IMR-90 (cell line): ENCODE data around the gene TPD52L2. TPM values are rescaled to one million over a fixed set of nuclear protein-coding genes. Genes with fewer than 3 reads are reported as not detected.

ENCODE experiments used
- ATAC-seq: fragments of 200-7000 bp; cut with Tn5 transposase; 2 replicates; pipeline ENCODE4 v1.9.1; 2020; ENCODE audit warnings: low read depth, mild to moderate bottlenecking, moderate library complexity
- BruUV-seq: library from RNA; stranded (reverse); fragments of 400-500 nt; replicated peaks from 2 replicates; lab custom pipeline; 2021; lab: Mats Ljungman, UMichigan
- CTCF ChIA-PET: fragments of 300-600 bp; formaldehyde crosslinking; extraction: SDS; loops from one replicate; lab custom pipeline; 2021; ENCODE audit warnings: antibody characterized with exemption; lab: Yijun Ruan, JAX
- POLR2A ChIA-PET: fragments of 300-600 bp; sonication (Branson Sonifier 250); formaldehyde crosslinking; loops from one replicate; lab custom pipeline; 2022; ENCODE audit warnings: antibody characterized with exemption; ENCODE audit not compliant: unreplicated experiment; lab: Charles Lee
- DNase-seq: peaks from one replicate; pipeline ENCODE4 v3.0.0; 2013
- H2AFZ ChIP-seq: replicated peaks from 2 replicates; pipeline ENCODE3; 2013; ENCODE audit warnings: low read length, mild to moderate bottlenecking; ENCODE audit not compliant: poor library complexity
- H2AK5ac ChIP-seq: 2 replicates; pipeline ENCODE4 v1.6.1; 2013; ENCODE audit warnings: low read depth, low read length, inconsistent platforms
- H2AK9ac ChIP-seq: replicated peaks from 2 replicates; pipeline ENCODE3; 2013; ENCODE audit warnings: mild to moderate bottlenecking, low read depth, low read length, moderate library complexity; ENCODE audit not compliant: poor library complexity
- H2BK120ac ChIP-seq: 2 replicates; pipeline ENCODE4 v1.6.1; 2013; ENCODE audit warnings: low read depth, low read length, inconsistent platforms
- H2BK15ac ChIP-seq: 3 replicates; pipeline ENCODE4 v1.6.1; 2013; ENCODE audit warnings: low read depth, low read length, inconsistent platforms
- H2BK20ac ChIP-seq: 2 replicates; pipeline ENCODE4 v1.6.1; 2013; ENCODE audit warnings: low read depth, mild to moderate bottlenecking, inconsistent platforms, low read length, moderate library complexity
- H2BK5ac ChIP-seq: 2 replicates; pipeline ENCODE4 v1.6.1; 2013; ENCODE audit warnings: mild to moderate bottlenecking, low read depth, low read length, inconsistent platforms; ENCODE audit not compliant: poor library complexity, severe bottlenecking
- H3K14ac ChIP-seq: replicated peaks from 2 replicates; pipeline ENCODE4 v1.6.1; 2013; ENCODE audit warnings: low read depth, low read length, inconsistent platforms
- H3K18ac ChIP-seq: 2 replicates; pipeline ENCODE4 v1.6.1; 2013; ENCODE audit warnings: low read depth, low read length, control low read depth
- H3K23ac ChIP-seq: 2 replicates; pipeline ENCODE4 v1.6.1; 2013; ENCODE audit warnings: low read depth, low read length, inconsistent platforms
- H3K27ac ChIP-seq: 2 replicates; pipeline ENCODE4 v1.5.1; 2013; ENCODE audit warnings: mild to moderate bottlenecking, control low read depth, low read length; ENCODE audit not compliant: insufficient read depth
- H3K27me3 ChIP-seq: 2 replicates; pipeline ENCODE4 v1.6.1; 2013; ENCODE audit warnings: low read length; ENCODE audit not compliant: control insufficient read depth, insufficient read depth
- H3K36me3 ChIP-seq: 2 replicates; pipeline ENCODE4 v1.6.1; 2013; ENCODE audit warnings: low read length, mixed read lengths; ENCODE audit not compliant: control insufficient read depth, insufficient read depth
- H3K4ac ChIP-seq: 2 replicates; pipeline ENCODE4 v1.6.1; 2013; ENCODE audit warnings: low read depth, low read length, inconsistent platforms
- H3K4me1 ChIP-seq: 2 replicates; pipeline ENCODE4 v1.6.1; 2013; ENCODE audit warnings: low read length, mixed read lengths; ENCODE audit not compliant: control insufficient read depth, insufficient read depth
- H3K4me2 ChIP-seq: 2 replicates; pipeline ENCODE4 v1.6.1; 2013; ENCODE audit warnings: low read depth, mild to moderate bottlenecking, control low read depth, low read length, moderate library complexity
- H3K4me3 ChIP-seq: 2 replicates; pipeline ENCODE4 v1.5.1; 2013; ENCODE audit warnings: low read depth, mild to moderate bottlenecking, control low read depth, low read length, moderate library complexity; ENCODE audit not compliant: insufficient read depth
- H3K56ac ChIP-seq: 2 replicates; pipeline ENCODE4 v1.6.1; 2013; ENCODE audit warnings: low read length, inconsistent platforms; ENCODE audit not compliant: insufficient read depth; ENCODE audit errors: extremely low read depth
- H3K79me1 ChIP-seq, 2 experiments: 2 replicates each; pipeline ENCODE4 v1.6.1; 2013; ENCODE audit warnings: low read length in 2 of 2, inconsistent platforms in 1 of 2, low read depth in 1 of 2
- H3K9ac ChIP-seq: 2 replicates; pipeline ENCODE4 v1.6.1; 2013; ENCODE audit warnings: low read depth, low read length, control low read depth
- H3K9me1 ChIP-seq: 2 replicates; pipeline ENCODE4 v1.6.1; 2013; ENCODE audit warnings: low read length, inconsistent platforms; ENCODE audit not compliant: insufficient read depth
- H3K9me3 ChIP-seq: 2 replicates; pipeline ENCODE4 v1.6.1; 2013; ENCODE audit warnings: low read length; ENCODE audit not compliant: control insufficient read depth, insufficient read depth
- H4K20me1 ChIP-seq: 2 replicates; pipeline ENCODE4 v1.6.1; 2013; ENCODE audit warnings: low read length, inconsistent platforms; ENCODE audit not compliant: insufficient read depth
- H4K5ac ChIP-seq: 2 replicates; pipeline ENCODE4 v1.6.1; 2013; ENCODE audit warnings: mild to moderate bottlenecking, low read depth, low read length, control low read depth
- H4K8ac ChIP-seq, 2 experiments: 2 replicates each; pipeline ENCODE4 v1.6.1; 2013; ENCODE audit warnings: low read depth in 2 of 2, low read length in 2 of 2, control low read depth in 1 of 2, inconsistent platforms in 1 of 2
- H4K91ac ChIP-seq: 2 replicates; pipeline ENCODE4 v1.6.1; 2013; ENCODE audit warnings: low read depth, low read length, inconsistent platforms; ENCODE audit not compliant: insufficient read depth
- CHD1 ChIP-seq: IDR thresholded peaks from 2 replicates; pipeline ENCODE4 v1.6.1; 2012; ENCODE audit warnings: low read depth, low read length, improper control_type of control experiment
- MAFK ChIP-seq: IDR thresholded peaks from 2 replicates; pipeline ENCODE4 v1.6.1; 2012; ENCODE audit warnings: low read depth, low read length, improper control_type of control experiment
- RCOR1 ChIP-seq: IDR thresholded peaks from 2 replicates; pipeline ENCODE4 v1.6.1; 2012; ENCODE audit warnings: mild to moderate bottlenecking, low read length, improper control_type of control experiment; ENCODE audit not compliant: insufficient replicate concordance
- WGBS, 2 experiments: methylation state at CpG; one replicate each; pipeline versions ENCODE4 v1.1.5 to v1.1.7; 2013; ENCODE audit warnings: missing lambda C conversion rate in 2 of 2; ENCODE audit not compliant: insufficient read length in 1 of 2; ENCODE audit errors: extremely low coverage in 2 of 2; 5-methylcytosine and 5-hydroxymethylcytosine counted together
- dilution Hi-C: fragments of 300-500 bp; cut with HindIII; formaldehyde crosslinking; loops from one replicate; pipeline ENCODE4 v1.14.3; 2018; ENCODE audit warnings: low sequenced_read_pairs; ENCODE audit not compliant: unreplicated experiment
- in situ Hi-C: fragments of 300-500 bp; cut with MboI; formaldehyde crosslinking; loops from 3 replicates; pipeline ENCODE4 v1.14.3; 2019; ENCODE audit warnings: low sequenced_read_pairs, inconsistent platforms, mixed read lengths
- intact Hi-C: fragments of 100-400 bp; cut with micrococcal nuclease; formaldehyde crosslinking; loops from 2 replicates; pipeline ENCODE4 v1.10.0; 2022
- polyA plus RNA-seq, 3 experiments: library from polyadenylated mRNA; depleted of rRNA; stranded (reverse); fragments of >200 nt; gene quantifications; 2 replicates each; pipeline ENCODE4 v1.2.3, GENCODE V29; 2012; ENCODE audit warnings: low replicate concordance in 1 of 3
- total RNA-seq: library from RNA; depleted of rRNA; stranded (reverse); fragments of >200 nt; gene quantifications from 2 replicates; pipeline ENCODE4 v1.2.3, GENCODE V29; 2012

TPD52L2 gene
- total and polyA plus RNA-seq, 2 of the 4 experiments (the other 2 are of a cell fraction), result 113 to 189 TPM

GRCh38 chr20:63836458-63837344, 28.4 kb upstream of the TPD52L2 start (continued):
- TF ChIP-seq RCOR1, result no peak

GRCh38 chr20:63837479-63837878, 27.6 kb upstream of the TPD52L2 start:
- Histone ChIP-seq H2BK120ac (no peak overlapping the region), H2AK9ac (no peak overlapping the region), H2AK5ac (no peak overlapping the region), H3K4me1 (peaks cover 24% of the 10 kb centered on the region), H3K9me3 (no peaks in the 10 kb centered on the region), H2AFZ (peak overlapping the region; percentile 32), H2BK5ac (no peak overlapping the region), H3K27me3 (no peaks in the 10 kb centered on the region), H3K4me2 (no peak overlapping the region), H3K4me3 (no peak overlapping the region), H3K14ac (no peak overlapping the region), H4K20me1 (no peaks in the 10 kb centered on the region), H4K91ac (no peak overlapping the region), H3K9ac (no peak overlapping the region), H3K18ac (no peak overlapping the region), H4K8ac (no peak overlapping the region), H3K9me1 (peaks cover 13% of the 10 kb centered on the region), H3K56ac (no peak overlapping the region), H2BK15ac (no peak overlapping the region), H3K23ac (no peak overlapping the region), H3K27ac (no peak overlapping the region), H4K5ac (no peak overlapping the region), H2BK20ac (no peak overlapping the region), H3K4ac (no peak overlapping the region), H3K79me1 (peaks cover 0 to 12% of the 10 kb centered on the region in 2 experiments; a peak in 1 of 4 replicates), H3K36me3 (no peaks in the 10 kb centered on the region)
- TF ChIP-seq CHD1 (no peak), MAFK (0 out of 2 replicates have a peak, but pooled peaks have one; percentile 2)
- in situ Hi-C loops, result no loop called here
- no peak for ATAC-seq
- ChIA-PET CTCF (no interaction called here), POLR2A (no interaction called here)
- intact Hi-C loops, result no loop called here
- 15% methylated on average over 2 of the region's 8 CpGs; no CpG with 5 or more reads in 1 of the 2 experiments for WGBS, 2 experiments
- no TSS peak for BruUV-seq
- no peak for DNase-seq
- dilution Hi-C loops, result no loop called here
